Measurements from ENCODE around the gene BCL2L14. TPM values are rescaled to one million over a fixed set of nuclear protein-coding genes. Genes with fewer than 3 reads are reported as not detected.

The BCL2L14 gene
- total and polyA plus RNA-seq, 9 of the 15 experiments (the other 6 are each of a cell fraction or from before 2014, with no cell fraction given): not detected

- TF ChIP-seq THRB (CRISPR knock-in tag; conservative IDR thresholded peaks at IDR 0.05) (no peak), AFF4 (CRISPR knock-in tag; IDR thresholded peaks at IDR 0.05) (no peak), ZNF212 (CRISPR knock-in tag; IDR thresholded peaks at IDR 0.05) (no peak), FOXA3 (CRISPR knock-in tag; conservative IDR thresholded peaks at IDR 0.05 in 1 of 2, IDR thresholded peaks at IDR 0.05 in 1 of 2) (no peak), BMI1 (IDR thresholded peaks at IDR 0.05; ENCODE audit: low read length) (no peak), COPS2 (conservative IDR thresholded peaks at IDR 0.05) (no peak), JUND (IDR thresholded peaks at IDR 0.05; ENCODE audit: borderline replicate concordance, low read depth, low read length) (no peak), JUND (tag; IDR thresholded peaks at IDR 0.05; ENCODE audit: borderline replicate concordance, low read depth, low read length) (no peak), ATF1 (CRISPR knock-in tag; IDR thresholded peaks at IDR 0.05) (no peak), ATF1 (tag; IDR thresholded peaks at IDR 0.05) (no peak)
- TF ChIP-seq, protein P1, sequence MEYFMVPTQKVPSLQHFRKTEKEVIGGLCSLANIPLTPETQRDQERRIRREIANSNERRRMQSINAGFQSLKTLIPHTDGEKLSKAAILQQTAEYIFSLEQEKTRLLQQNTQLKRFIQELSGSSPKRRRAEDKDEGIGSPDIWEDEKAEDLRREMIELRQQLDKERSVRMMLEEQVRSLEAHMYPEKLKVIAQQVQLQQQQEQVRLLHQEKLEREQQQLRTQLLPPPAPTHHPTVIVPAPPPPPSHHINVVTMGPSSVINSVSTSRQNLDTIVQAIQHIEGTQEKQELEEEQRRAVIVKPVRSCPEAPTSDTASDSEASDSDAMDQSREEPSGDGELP (CRISPR knock-in tag; IDR thresholded peaks at IDR 0.05; ENCODE audit: borderline replicate concordance): no peak
Measured at GRCh38 chr12:12024911-12025682, 45.6 kb upstream of the BCL2L14 start (continued).

All from K562 (cell line).